HL-60/S4 treated with phorbol 12-myristate 13-acetate at 8.2 ng/mL for 4 days and 3 days (cell line): ENCODE results near the gene ADI1.

Source experiments
- in situ Hi-C: fragments of 300-500 bp; cut with MboI; formaldehyde crosslinking; loops from 2 replicates; pipeline ENCODE4 v1.15.0; 2022; ENCODE audit warnings: low sequenced_read_pairs

ADI1 gene

DNA sequence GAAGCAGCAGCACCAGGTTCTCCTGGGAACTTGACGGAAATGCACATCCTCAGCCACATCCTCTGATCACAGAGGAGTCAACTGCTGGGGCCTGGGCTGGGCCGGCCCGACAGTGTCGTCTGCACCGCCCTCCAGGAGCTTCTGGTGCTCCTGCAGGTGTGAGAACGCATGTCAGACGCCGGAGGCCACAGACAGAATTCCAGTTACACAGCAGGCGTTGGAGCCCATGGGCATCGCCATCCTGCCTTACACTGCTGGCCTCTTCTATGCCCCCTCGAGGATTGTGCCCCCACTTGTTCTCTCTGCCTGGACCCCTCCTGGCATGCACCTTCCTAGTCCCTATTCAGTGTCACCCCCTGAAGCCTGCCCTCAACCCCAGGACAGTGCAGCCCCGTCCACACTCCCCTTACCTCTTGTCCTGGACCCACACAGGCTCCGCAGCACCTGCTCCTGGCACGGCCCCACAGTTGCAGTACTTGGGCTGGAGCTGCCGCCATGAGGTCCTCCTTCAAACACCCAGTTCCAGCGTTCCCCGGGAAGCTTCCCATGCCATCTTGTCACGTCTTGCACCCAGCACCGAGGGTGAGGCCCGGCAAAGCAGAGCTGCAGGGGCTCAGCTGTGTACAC is 37.5 kb downstream of the ADI1 start:
- in situ Hi-C loops: no loop called here

DNA sequence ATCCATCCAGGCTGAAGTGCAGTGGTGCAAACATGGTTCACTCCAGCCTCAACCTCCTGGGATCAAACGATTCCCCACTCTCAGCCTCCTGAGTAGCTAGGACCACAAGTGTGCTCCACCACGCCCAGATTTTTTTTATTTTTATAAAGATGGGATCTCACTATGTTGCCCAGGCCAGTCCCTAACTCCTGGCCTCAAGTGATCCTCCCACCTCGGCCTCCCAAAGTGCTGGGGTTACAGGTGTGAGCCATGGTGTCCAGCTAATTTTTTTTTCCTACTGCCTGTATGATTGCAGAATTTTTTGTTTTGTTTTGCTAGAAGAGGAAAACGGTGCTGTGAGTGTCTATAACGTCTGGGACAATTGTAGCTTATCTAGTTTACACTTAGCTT is 38.3 kb downstream of the ADI1 start:
- in situ Hi-C loops: no loop called here

DNA sequence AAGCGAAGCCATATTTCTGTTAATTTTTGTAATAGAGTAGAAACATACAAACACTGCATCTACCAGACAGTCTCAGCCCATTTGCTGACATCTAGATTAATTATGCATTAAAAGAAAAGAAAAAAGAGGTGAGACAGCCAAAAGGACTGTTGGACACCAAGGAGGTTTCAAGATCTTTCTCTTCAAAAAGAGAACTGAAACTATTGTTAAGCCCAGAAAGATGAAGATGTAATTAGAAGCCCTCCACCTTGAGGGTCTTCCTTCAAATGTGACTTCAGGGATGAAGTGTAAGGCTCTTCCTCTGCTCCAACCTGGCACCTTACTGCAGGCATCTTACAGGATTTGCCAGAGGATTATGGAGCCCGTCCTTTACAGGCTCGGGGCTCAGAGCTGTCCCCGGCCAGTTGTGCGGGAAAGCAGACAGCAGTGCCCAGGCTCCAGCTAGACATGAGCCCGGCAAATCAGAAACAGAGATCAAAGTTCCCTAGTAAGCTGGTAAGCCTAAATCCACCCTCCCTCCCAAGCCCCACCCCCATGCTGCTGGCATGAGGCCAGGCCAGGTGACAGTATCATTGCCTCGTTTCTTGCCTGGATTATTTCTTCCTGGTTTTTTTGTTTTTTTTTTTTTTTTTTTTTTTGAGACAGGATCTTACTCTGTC is 38.9 kb downstream of the ADI1 start:
- in situ Hi-C loops: no loop called here

DNA sequence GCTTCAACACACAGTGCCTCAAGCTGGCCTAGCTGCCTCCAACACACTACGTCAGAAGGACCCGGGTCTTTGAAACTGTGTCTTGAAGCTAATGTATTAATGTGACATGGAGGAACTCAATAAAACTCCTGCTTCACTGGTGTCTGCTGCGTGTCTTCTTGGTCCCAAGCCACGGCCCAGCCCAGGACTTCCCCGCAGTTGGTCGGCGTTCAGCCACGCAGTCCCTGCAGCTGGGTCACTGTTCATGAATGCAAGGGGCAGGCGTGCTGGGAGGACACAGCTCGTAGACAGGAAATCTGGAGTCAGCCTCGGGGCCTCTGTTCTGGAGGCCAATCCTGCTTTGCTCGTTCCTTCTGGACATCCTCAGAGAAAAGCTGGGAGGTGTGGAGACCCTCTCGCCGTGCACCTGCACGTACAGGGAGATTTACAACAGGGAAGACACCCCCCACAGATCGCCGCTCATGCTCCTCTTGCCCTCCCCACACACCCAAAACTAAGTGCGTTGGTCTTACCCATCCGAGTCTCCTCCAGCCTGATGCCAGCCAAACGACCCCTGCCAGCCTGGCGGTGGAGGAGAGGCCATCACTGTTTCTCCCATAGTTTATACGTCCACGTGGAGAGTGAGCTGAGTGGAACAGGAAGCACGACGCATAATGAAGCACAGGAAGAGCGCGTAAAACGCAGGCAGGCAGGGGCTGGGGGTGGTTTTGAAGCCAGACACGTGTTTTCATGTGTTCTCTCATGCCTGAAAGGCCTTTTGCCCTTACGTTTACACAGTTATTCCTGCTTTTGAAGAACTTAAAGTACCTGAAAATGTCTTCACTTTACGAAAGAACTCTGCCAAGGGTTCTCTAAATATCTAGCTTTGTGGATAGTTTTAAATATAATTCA is 39.7 kb downstream of the ADI1 start:
- in situ Hi-C loops: no loop called here

DNA sequence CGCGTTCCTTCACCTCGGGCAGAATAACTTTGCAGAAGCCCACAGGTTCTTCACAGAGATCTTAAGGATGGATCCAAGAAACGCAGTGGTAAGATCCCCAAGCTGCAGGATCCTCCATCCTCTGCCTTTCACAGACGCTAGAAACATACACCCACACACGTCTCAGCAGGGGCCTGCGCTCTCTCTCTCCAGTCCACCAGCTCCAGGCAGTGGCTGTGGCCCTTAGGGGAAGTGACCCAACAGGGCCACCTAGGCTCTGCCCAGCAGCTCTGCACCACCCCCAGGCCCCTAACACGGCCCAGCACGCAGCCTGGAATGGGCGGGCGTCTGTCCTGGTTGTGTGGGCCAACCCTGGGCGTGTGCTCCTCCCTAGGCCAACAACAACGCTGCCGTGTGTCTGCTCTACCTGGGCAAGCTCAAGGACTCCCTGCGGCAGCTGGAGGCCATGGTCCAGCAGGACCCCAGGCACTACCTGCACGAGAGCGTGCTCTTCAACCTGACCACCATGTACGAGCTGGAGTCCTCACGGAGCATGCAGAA is 40.4 kb downstream of the ADI1 start:
- in situ Hi-C loops: no loop called here

DNA sequence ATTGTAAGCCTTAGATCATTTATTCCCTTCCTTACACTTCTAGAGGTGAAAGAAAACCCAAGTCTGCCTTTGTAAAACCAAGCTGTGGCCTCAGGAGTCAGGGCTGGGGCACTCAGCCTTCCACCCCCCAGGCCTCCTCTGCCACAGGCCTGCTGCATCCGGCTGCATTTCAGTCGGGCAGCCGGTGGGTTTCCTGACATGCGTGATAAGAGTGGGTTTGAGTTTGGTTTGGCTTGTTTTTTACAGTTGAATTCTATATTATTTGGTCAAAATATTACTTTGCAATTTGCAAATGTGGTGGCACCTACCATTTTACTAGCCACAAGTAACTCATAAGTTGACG is 42.4 kb downstream of the ADI1 start:
- in situ Hi-C loops: no loop called here

DNA sequence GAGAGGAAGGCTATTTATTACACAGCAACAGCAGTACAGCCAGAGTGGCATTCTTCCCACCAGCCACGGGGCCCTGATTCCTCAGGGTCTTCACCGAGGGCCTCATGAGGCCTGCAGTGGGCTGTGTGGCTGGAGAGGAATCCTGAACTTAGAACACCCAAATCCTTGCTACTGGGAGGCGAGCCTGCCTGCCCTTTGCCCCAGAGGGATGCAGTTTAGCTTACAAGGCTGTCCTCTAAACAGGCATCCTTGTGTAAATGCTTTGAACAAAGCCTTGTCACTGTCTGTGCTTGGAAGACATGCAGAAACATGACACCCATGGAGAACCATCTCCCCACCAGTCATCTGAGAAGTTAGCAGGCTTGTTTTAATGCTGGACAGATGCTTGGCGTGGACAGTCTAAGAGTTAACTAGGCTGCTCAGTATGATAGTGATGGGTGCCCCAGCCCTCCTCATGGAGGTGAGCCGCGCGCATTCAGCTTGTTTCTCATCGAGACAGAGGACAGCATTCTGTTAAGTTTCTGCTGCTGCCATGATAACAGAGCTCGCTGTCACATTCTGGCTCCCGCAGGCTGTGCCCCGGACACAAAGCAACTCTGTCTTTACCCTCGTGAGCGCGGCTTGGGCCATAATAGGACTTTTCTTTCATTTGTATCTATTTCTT is 42.9 kb downstream of the ADI1 start:
- in situ Hi-C loops: no loop called here

DNA sequence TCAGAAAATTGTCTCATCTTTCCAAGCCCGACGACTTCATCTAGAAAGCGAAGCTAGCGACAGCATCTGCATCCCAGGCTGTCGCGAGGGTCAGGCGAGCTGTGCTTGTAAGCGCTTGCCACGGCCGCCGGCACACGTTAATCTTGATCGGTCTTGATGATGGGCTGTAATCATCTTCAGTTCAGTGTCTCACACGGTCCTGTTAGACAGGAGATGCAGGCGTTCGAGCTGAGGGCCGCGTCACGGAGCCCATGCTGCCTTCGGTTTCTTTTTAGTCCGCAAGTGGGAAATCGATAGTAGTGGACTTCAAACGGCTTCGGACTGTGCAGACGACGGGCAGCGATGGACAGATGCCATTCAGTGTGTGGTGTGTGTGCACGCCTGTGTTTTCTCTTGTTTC is 43.6 kb downstream of the ADI1 start:
- in situ Hi-C loops: no loop called here

DNA sequence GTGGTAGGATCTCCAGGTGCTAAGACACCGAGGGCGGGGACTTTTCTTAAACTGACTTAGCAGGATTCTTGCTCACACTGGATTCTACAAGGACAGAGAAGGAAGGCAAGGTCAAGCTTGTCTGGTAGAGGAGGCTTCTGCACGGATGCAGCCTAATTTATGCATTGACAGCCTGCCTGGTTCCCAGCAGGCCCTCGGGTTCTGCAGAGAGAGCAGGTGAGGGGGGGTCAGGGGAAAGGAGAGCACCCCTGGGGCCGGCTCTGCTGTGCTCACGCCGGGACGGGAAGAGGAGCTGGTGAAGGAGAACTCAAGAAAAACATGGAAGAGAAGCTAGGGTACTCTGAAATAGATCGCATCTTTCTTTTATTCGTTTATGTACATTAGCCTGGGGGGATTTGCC is 46.4 kb downstream of the ADI1 start:
- in situ Hi-C loops: no loop called here

DNA sequence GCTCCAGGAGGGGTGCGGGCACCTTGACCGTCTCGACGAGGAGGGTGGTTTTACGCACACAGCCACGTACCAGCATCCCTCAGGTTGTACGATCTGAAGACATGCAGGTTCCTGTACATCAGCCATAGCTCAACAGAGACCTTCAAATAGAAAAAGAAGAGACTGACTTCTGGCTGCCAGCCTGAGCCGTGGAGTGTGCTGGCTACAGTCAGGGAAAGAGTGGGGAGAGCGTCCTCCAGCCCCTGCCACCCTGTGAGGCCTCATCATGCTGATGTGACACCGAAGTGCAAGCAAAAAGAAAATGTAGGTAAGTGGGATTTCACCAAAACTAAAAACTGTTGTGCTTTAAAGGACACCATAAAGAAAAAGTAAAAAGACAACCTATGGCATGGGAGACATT is 47.0 kb downstream of the ADI1 start:
- in situ Hi-C loops: no loop called here

DNA sequence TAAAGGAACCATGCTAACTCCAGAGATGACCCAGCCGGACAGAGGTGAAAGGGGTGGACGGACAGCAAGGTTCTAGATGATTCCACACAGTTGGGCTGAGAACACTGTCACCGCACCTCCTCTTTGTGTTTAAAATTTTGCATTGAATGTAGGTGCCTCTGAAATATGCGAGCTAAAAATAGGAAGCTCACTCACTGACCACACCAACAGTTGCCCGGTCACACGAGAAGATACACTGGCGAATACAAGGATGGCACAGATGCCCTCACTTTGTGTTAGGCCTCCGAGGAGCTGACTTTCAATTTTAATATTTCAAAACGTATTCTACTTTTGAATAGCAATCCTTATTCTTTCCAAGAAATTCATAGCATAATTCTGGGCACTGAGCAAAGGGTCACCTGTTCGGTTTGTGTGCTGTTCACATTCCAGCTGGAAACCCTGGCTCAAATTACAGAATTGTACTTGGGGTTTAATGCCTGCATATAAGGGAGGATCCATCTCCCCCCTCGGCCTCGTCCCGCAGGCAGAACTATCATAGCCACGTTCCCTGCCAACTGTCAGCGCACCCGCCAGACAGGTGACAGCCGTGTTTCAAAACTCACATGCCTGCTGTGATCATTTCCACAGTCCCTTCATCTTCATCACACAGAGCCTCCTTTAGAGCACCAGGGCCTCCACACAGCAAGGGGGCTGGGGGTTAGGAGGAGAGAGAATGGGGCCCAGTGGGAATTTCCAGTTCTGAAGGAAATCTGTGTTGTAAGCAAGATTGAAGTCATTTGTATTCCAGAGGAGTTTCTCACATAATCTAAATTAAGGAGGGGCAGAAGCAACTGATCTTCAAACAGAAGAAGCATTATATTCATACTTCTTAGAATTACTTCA is 48.2 kb downstream of the ADI1 start:
- in situ Hi-C loops: no loop called here

DNA sequence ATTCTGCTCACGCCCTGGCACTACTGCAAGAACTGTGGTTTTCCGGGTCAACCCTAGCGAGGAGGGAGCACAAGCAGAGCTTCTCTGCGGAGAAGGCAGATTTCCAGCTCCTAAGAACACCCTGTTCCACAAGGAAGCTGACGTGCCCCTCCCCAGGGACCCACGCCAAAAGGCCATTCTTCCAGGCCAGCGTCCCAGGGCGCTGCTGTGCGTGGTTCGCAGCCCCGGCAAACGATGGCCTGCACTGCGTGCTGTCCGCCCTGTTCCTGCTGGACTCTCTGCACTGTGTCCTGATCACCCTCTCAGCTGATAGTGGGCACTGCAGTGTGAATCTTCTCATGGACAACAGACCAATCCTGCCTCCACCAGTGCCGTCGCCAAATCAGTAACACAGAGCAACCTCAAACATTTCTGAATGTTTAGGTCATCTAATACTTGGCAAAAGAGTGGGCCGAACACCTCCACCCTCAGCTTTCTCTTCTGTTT is 49.1 kb downstream of the ADI1 start:
- in situ Hi-C loops: no loop called here

DNA sequence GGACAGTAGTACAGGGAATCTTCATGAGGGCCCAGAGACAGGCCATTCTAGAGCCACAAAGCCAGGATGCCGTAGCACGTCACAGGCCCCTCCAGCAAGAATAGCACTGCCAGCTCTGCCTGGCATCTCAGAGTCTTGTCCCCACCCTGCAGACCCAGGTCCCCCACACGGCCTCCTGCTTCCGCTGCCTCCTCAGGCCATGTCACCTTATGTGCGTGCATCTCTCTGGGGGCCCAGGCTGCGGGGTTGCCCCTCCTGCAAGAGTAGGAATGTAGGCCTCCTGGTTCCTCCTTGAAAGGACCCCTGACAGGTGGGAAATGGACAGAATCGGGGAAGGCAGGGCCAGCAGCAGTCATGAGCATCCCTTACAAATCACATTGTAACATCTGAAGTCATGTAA is 49.8 kb downstream of the ADI1 start:
- in situ Hi-C loops: no loop called here

DNA sequence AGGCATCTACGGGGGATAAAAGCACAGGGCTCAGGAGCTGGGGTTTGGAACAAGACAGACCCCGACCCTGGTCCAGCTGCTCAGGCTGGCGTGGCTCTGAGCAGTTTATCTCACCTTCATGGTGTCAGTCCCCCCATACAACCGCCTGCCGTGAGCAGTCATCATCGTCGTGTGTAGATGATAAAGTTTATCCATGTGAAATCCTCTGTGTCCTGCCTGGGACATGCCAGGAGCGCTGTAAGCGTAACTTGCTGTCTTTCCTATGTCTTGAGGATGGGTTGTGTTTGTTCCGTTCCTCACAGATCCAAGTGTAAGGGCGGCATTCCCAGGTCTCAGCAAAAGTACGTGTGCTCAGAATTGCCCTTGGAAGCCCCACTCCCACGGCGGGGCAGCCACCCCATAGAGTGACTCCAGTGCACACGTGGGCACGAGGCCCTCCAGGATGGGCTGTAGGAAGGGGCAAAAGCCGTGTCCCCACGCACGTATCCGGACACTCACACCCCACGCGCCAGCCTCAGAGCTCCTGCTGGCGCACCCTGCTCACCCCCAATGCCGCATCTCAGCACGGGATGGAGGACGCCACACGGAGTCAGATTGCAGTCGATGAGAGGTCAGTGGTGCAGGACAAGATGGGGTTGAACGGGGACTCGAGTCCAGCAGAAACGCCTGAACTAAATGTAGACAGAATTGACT is 50.9 kb downstream of the ADI1 start:
- in situ Hi-C loops: no loop called here

DNA sequence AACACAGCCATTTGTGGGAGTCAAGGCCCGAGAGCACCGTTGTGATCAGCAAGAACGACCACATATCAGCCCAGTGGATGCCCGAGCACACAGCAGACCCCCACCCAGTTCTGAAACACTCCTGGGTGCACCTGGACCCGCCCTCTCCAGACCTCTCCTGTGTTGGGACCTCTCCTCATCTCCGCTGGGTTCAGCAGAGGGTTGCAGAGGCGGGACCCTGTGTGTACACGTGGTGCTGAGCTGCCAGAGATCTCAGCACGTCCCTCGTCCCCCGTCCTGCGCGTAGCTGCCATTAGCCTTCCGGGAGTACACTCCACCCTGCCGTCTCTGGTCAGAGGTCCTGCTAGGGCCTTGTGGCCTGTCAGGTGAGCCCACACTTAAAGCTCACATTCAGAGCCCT is 51.7 kb downstream of the ADI1 start:
- in situ Hi-C loops: no loop called here

DNA sequence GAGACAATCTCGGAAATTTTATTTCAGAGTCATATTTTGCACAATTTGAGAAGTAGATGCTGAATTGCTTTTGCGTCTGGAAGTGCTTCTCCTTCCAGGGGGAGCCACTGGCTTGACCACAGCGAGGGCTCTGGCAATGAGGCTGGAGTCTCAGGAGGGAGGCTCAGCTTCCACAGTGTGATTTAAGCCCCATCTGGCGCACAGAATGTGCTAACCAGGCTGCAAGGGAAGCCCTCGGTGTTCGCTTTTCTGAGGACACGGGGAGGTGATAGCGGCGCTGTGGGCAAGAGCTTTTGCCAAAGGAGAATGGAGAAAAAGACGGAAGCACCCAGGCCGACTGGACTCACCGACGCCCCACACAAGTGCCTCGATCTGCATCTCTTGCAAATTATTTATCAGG is 52.4 kb downstream of the ADI1 start:
- in situ Hi-C loops: no loop called here

DNA sequence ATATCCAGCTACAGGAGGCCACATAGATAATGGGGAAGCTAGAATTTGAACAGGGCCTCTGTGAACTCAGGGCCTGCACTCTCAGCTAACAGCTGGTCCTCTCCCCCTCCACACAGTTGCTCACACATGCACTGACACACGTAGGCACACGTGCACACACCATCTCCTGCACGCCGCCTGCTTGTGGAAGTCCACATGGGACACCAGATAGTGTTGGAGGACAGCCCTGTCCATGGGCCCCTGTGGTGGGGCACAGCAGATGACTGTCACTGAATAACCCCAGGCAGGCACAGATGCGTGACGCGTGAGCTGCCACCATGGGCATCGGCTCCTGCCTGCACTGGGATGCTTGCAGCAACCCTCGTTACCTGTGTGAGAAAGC is 52.9 kb downstream of the ADI1 start:
- in situ Hi-C loops: no loop called here

DNA sequence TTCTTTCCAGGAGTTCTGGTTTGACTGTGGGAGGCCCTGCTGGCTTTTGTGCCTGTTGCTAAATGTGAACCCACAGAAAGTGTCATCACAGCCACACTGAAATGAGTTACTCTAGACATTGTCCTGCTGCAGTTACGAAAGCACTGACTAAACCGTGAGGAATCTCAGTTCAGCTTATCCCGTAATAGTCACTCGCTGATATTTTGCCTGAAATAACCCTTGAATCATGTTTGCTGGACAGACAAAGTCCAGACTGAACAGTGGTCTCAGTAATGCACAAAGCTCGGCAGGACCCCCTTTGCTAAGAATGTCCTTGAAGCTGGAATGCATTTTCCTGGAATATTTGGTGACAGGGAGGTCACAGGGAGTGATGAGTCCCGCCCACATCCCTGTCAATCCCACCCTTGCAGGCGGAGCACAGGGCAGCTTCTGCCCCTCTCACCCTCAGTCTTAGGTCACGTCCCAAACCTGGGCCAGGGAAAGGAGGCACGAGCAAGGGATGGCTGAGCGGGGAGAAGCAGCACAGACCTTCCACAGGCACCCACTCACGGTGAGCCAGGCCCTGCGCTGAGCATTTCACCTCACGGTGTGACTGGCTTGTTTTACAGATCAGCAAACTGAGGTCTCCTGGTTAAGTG is 53.4 kb downstream of the ADI1 start:
- in situ Hi-C loops: no loop called here

DNA sequence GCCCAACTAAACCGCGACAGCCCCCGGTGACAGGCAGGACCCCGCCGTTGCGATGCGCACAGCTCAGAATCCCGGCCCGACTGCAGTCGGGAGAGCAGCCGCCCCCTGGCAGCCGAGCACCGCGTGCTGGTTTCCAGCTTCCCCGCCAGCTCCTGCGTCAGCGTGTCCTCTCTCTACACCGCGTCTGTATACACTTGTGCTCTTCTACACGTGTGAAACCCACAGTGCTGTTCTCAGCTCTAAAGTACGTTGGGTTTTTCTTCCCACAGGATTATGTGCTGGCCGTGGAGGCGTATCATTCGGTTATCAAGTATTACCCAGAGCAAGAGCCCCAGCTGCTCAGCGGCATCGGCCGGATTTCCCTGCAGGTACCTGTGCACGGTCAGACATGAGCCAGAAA is 54.0 kb downstream of the ADI1 start:
- in situ Hi-C loops: no loop called here
